ENCODE results near the gene GRIK2.

GRIK2 gene

GRCh38 chr6:101400326-101401135, 7.0 kb downstream of the GRIK2 start:
- no peak for DNase-seq

GRCh38 chr6:101401171-101401570, 7.7 kb downstream of the GRIK2 start:
- DNase-seq, result no peak

GRCh38 chr6:101401792-101402621, 8.5 kb downstream of the GRIK2 start:
- DNase-seq, result no peak

- no peak for DNase-seq
These were observed 9.1 kb downstream of the GRIK2 start for GRCh38 chr6:101402622-101403031.

GRCh38 chr6:101403216-101403945, 9.9 kb downstream of the GRIK2 start:
- no peak for DNase-seq

GRCh38 chr6:101404775-101405174, 11.3 kb downstream of the GRIK2 start:
- DNase-seq, result no peak

- no peak for DNase-seq
These were observed 20.3 kb downstream of the GRIK2 start for GRCh38 chr6:101413773-101414172.

GRCh38 chr6:101417900-101418299, 24.4 kb downstream of the GRIK2 start:
- no peak for DNase-seq

GRCh38 chr6:101422251-101422650, 28.7 kb downstream of the GRIK2 start:
- DNase-seq, result no peak

GRCh38 chr6:101422811-101423210, 29.3 kb downstream of the GRIK2 start:
- no peak for DNase-seq

GRCh38 chr6:101429270-101429669, 35.8 kb downstream of the GRIK2 start:
- no peak for DNase-seq

- DNase-seq, result no peak
These were observed 36.3 kb downstream of the GRIK2 start for GRCh38 chr6:101429845-101430244.

GRCh38 chr6:101433141-101433540, 39.6 kb downstream of the GRIK2 start:
- DNase-seq, result no peak

GRCh38 chr6:101434601-101435000, 41.1 kb downstream of the GRIK2 start:
- no peak for DNase-seq

GRCh38 chr6:101435038-101435437, 41.5 kb downstream of the GRIK2 start:
- no peak for DNase-seq

- DNase-seq, result no peak
These were observed 46.3 kb downstream of the GRIK2 start for GRCh38 chr6:101439790-101440189.

- DNase-seq, result no peak
These were observed 49.8 kb downstream of the GRIK2 start for GRCh38 chr6:101443315-101443714.

- no peak for DNase-seq
These were observed 51.2 kb downstream of the GRIK2 start for GRCh38 chr6:101444717-101445116.

- no peak for DNase-seq
These were observed 52.0 kb downstream of the GRIK2 start for GRCh38 chr6:101445527-101445926.

GRCh38 chr6:101450901-101451300, 57.4 kb downstream of the GRIK2 start:
- DNase-seq, result no peak

GRCh38 chr6:101451981-101452380, 58.5 kb downstream of the GRIK2 start:
- no peak for DNase-seq

- DNase-seq, result no peak
These were observed 59.7 kb downstream of the GRIK2 start for GRCh38 chr6:101453221-101453620.

- no peak for DNase-seq
These were observed 60.7 kb downstream of the GRIK2 start for GRCh38 chr6:101454106-101454676.

All from activated CD4-positive, alpha-beta T cell treated with anti-CD3 and anti-CD28 coated beads, Interleukin-2, amount 50 U/mL, for 1 hour (primary cell).